Measurements from ENCODE around the gene CYBC1. TPM values are rescaled to one million over a fixed set of nuclear protein-coding genes. Genes with fewer than 3 reads are reported as not detected.
A peak's percentile ranks its signal among the peaks of the same experiment; 100 is the strongest.

Gene CYBC1
- total and polyA plus RNA-seq, 9 of the 15 experiments (the other 6 are each of a cell fraction or from before 2014, with no cell fraction given) = 1.3 to 71.8 (median 49.9) TPM

DNA sequence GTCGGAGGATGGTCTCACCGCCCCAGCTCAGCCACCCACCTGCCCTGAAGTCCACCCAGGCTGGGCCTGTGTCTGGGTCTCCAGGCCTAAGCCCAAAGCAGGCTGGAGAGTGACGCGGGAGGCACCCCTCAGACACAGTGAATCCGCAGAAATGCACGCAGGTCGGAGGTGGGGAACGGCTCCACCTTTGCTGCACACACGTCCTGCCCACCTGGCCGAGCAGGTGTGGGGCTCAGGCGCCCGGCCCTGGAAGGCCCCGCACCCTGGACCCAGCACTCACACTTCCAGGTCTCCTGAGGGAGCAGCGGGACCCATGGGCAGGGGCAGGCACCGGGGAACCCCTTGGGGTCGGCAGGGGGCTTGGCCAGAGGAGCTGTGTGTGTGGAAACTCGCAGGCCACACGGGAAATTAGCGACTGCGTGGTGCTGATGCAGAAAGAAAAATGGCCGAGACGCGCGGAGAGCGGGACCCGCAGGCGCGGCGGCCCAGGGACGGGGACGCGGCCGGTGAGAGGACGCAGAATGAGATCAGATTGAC, 10.7 kb downstream of the CYBC1 start:
- no TSS peak for BruUV-seq (replicated peaks)
- TF ChIP-seq SIN3B (IDR thresholded peaks at IDR 0.05; ENCODE audit: low read depth) = no peak
- TF ChIP-seq ZNF76 (CRISPR knock-in tag; IDR thresholded peaks at IDR 0.05; ENCODE audit: borderline replicate concordance) = no peak
- peak; percentile 21 for TF ChIP-seq CCNT2 (IDR thresholded peaks at IDR 0.05; ENCODE audit: borderline replicate concordance, extremely low read depth, insufficient read length, low read depth, low read length)
- no peak for TF ChIP-seq LARP7 (IDR thresholded peaks at IDR 0.05)
- TF ChIP-seq ZBTB33 (CRISPR knock-in tag; IDR thresholded peaks at IDR 0.05) = peak; percentile 60; the same call in 1 of the 2 replicates
- TF ChIP-seq, protein P1, sequence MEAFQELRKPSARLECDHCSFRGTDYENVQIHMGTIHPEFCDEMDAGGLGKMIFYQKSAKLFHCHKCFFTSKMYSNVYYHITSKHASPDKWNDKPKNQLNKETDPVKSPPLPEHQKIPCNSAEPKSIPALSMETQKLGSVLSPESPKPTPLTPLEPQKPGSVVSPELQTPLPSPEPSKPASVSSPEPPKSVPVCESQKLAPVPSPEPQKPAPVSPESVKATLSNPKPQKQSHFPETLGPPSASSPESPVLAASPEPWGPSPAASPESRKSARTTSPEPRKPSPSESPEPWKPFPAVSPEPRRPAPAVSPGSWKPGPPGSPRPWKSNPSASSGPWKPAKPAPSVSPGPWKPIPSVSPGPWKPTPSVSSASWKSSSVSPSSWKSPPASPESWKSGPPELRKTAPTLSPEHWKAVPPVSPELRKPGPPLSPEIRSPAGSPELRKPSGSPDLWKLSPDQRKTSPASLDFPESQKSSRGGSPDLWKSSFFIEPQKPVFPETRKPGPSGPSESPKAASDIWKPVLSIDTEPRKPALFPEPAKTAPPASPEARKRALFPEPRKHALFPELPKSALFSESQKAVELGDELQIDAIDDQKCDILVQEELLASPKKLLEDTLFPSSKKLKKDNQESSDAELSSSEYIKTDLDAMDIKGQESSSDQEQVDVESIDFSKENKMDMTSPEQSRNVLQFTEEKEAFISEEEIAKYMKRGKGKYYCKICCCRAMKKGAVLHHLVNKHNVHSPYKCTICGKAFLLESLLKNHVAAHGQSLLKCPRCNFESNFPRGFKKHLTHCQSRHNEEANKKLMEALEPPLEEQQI (IDR thresholded peaks at IDR 0.05) = no peak
- TF ChIP-seq SMAD4 (CRISPR knock-in tag; conservative IDR thresholded peaks at IDR 0.05) = no peak
- TF ChIP-seq RAD21 (CRISPR knock-in tag; conservative IDR thresholded peaks at IDR 0.05 in 1 of 2, IDR thresholded peaks at IDR 0.05 in 1 of 2) = no peak
- no peak for TF ChIP-seq ELF2 (CRISPR knock-in tag; IDR thresholded peaks at IDR 0.05)
- TF ChIP-seq RBM17 (IDR thresholded peaks at IDR 0.05; ENCODE audit: borderline replicate concordance, low read depth, low read length) = no peak
- no peak for TF ChIP-seq E2F8 (IDR thresholded peaks at IDR 0.05; ENCODE audit: low read depth, partially characterized antibody)
- TF ChIP-seq NCOA6 (IDR thresholded peaks at IDR 0.05) = no peak

More for the DNA sequence above, 10.7 kb downstream of the CYBC1 start:
- H3K4me2 ChIP-seq (ENCODE audit: insufficient read depth, low read length) = no peak overlapping the region
- no peaks in the 10 kb centered on the region for H3K79me2 ChIP-seq (ENCODE audit: control insufficient read depth, insufficient read depth, low read length)
- in situ Hi-C loops (cut with MboI) = no loop called here
- ATAC-seq (no peak), FAIRE-seq (no peak), DNase-seq (ENCODE audit: extremely low read depth in 1 of 4, low spot score in 3 of 4) (no peak)
- no peaks in the 10 kb centered on the region for H4K20me1 ChIP-seq (replicated peaks; ENCODE audit: control insufficient read depth, insufficient read depth, low read length)
- H3K9me3 ChIP-seq (replicated peaks; ENCODE audit: control insufficient read depth, insufficient read depth, low read depth, low read length) = no peaks in the 10 kb centered on the region
- H3K36me3 ChIP-seq (ENCODE audit: control insufficient read depth, insufficient read depth, low read length) = peaks cover 24% of the 10 kb centered on the region; the same call in 1 of the 3 replicates
- no peak overlapping the region for H2AFZ ChIP-seq (ENCODE audit: low read depth, low read length)
- H3K27ac ChIP-seq (ENCODE audit: extremely low read depth, low read depth, low read length) = no peak overlapping the region
- H3K9ac ChIP-seq (ENCODE audit: insufficient read depth in 1 of 2, low read depth in 2 of 2, low read length in 2 of 2) = peak overlapping the region in 1 of 2 experiments; percentile 26; a peak in 1 of 4 replicates
- no peak overlapping the region for H3K4me3 ChIP-seq
- POLR2A ChIA-PET = interaction anchor here (0.7 kb wide), 1 partner anchor 11 kb away, joined by 3 read pairs; no protein-coding TSS in a partner anchor
- intact Hi-C loops (cut with micrococcal nuclease) = no loop called here
- 86% methylated on average over 25 of the region's 34 CpGs for WGBS (ENCODE audit: insufficient coverage, low coverage, missing lambda C conversion rate)
- H3K4me1 ChIP-seq (replicated peaks in 1 of 2; ENCODE audit: control insufficient read depth in 2 of 2, insufficient read depth in 2 of 2, low read length in 2 of 2) = peaks cover 0 to 72% of the 10 kb centered on the region in 2 experiments; a peak in 2 of 5 replicates
- H3K9me1 ChIP-seq (ENCODE audit: control insufficient read depth, insufficient read depth, low read length) = no peaks in the 10 kb centered on the region
- CTCF ChIA-PET (ENCODE audit: low intra/inter-chr PET ratio) = no interaction called here
- H3K27me3 ChIP-seq (ENCODE audit: control insufficient read depth in 2 of 2, insufficient read depth in 2 of 2, low read length in 2 of 2) = no peaks in the 10 kb centered on the region

Data from K562 (cell line).